GM06990 (cell line): ENCODE measurements around the gene KRTAP12-1.

ENCODE experiments used
- DNase-seq: peaks from one replicate; pipeline ENCODE4 v3.0.0-alpha.2; 2011; ENCODE audit not compliant: insufficient read length; ENCODE audit errors: extremely low read depth
- H3K27me3 ChIP-seq: replicated peaks from 2 replicates; pipeline ENCODE4 v1.6.0; 2011; ENCODE audit warnings: low read length; ENCODE audit not compliant: control insufficient read depth, insufficient read depth
- H3K36me3 ChIP-seq: 2 replicates; pipeline ENCODE4 v1.5.1; 2011; ENCODE audit warnings: low read length; ENCODE audit not compliant: control insufficient read depth, insufficient read depth
- H3K4me3 ChIP-seq: replicated peaks from 2 replicates; pipeline ENCODE4 v1.5.1; 2011; ENCODE audit warnings: low read depth, mild to moderate bottlenecking, control low read depth, low read length
- TF ChIP-seq, protein P1 (sequence below): IDR thresholded peaks from 2 replicates; pipeline ENCODE4 v1.5.1; 2011; ENCODE audit warnings: low read length, control low read depth, mild to moderate bottlenecking, inconsistent platforms; ENCODE audit not compliant: insufficient read depth, poor library complexity, severe bottlenecking

The KRTAP12-1 gene

DNA sequence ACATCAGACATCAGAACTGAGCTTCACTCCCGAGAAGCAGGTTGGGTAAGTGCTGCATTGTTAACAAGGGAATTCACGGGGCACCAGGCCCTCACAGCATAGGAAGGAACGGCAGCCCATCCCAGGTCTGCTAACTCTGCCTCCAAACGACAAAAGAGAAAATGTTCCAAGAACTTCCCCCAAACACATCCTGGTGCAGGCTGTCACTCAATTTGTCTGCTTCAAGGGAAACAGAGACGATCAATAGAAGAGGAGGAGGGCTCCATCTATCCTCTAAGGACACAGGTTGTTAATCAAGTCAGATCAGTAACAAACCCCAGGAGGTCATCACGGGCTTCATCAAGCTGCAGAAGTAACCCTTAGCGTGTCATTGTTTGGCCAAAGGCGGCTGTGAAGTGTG, 32.9 kb upstream of the KRTAP12-1 start:
- TF ChIP-seq, protein P1, sequence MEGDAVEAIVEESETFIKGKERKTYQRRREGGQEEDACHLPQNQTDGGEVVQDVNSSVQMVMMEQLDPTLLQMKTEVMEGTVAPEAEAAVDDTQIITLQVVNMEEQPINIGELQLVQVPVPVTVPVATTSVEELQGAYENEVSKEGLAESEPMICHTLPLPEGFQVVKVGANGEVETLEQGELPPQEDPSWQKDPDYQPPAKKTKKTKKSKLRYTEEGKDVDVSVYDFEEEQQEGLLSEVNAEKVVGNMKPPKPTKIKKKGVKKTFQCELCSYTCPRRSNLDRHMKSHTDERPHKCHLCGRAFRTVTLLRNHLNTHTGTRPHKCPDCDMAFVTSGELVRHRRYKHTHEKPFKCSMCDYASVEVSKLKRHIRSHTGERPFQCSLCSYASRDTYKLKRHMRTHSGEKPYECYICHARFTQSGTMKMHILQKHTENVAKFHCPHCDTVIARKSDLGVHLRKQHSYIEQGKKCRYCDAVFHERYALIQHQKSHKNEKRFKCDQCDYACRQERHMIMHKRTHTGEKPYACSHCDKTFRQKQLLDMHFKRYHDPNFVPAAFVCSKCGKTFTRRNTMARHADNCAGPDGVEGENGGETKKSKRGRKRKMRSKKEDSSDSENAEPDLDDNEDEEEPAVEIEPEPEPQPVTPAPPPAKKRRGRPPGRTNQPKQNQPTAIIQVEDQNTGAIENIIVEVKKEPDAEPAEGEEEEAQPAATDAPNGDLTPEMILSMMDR, result no peak
- no peaks in the 10 kb centered on the region; the same call in 1 of the 2 replicates for H3K27me3 ChIP-seq
- no peaks in the 10 kb centered on the region for H3K36me3 ChIP-seq
- no peak for DNase-seq
- H3K4me3 ChIP-seq, result no peak overlapping the region

DNA sequence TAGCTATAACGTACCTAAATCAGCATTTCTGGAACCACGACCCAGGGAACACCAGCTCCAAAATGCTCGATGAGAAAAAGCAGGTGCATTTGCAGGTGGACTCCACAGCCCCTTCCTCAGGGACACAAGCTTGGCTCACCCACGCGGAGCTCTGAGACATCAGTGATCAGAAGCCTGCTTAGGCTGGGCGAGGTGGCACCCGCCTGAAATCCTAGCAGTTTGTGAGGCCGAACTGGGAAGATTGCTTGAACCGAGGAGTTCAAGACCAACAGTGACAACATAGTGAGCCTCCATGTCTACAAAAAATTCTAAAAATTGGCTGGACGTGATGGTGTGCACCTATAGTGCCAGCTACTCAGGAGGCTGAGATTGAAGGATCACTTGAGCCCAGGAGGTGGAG, 31.9 kb upstream of the KRTAP12-1 start:
- TF ChIP-seq, protein P1, result no peak
- H3K4me3 ChIP-seq, result no peak overlapping the region
- DNase-seq, result no peak
- H3K36me3 ChIP-seq, result no peaks in the 10 kb centered on the region
- peaks cover 1% of the 10 kb centered on the region; the same call in 1 of the 2 replicates for H3K27me3 ChIP-seq

DNA sequence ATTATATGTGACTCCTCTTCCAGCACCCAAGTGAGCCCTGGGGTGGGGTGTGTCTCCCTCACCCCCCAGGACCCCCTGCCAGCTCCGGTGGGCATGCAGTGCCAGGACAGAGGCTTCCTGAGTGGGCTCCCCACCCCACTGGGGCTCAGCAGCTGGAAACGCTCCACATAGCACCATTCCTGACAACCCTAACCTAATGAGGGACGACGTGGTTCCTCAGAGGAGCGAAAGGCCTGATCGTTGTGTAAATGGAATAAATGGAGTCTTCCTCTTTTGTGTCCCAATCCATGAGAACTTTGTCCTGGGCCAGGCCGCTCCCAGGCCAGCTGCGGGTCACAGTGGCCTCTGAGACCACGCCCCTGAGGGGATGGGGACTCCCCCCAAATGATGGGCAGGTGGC, 31.2 kb upstream of the KRTAP12-1 start:
- Histone ChIP-seq H3K36me3 (no peaks in the 10 kb centered on the region), H3K27me3 (peaks cover 2% of the 10 kb centered on the region; the same call in 1 of the 2 replicates), H3K4me3 (no peak overlapping the region)
- TF ChIP-seq, protein P1, result no peak
- DNase-seq, result no peak

DNA sequence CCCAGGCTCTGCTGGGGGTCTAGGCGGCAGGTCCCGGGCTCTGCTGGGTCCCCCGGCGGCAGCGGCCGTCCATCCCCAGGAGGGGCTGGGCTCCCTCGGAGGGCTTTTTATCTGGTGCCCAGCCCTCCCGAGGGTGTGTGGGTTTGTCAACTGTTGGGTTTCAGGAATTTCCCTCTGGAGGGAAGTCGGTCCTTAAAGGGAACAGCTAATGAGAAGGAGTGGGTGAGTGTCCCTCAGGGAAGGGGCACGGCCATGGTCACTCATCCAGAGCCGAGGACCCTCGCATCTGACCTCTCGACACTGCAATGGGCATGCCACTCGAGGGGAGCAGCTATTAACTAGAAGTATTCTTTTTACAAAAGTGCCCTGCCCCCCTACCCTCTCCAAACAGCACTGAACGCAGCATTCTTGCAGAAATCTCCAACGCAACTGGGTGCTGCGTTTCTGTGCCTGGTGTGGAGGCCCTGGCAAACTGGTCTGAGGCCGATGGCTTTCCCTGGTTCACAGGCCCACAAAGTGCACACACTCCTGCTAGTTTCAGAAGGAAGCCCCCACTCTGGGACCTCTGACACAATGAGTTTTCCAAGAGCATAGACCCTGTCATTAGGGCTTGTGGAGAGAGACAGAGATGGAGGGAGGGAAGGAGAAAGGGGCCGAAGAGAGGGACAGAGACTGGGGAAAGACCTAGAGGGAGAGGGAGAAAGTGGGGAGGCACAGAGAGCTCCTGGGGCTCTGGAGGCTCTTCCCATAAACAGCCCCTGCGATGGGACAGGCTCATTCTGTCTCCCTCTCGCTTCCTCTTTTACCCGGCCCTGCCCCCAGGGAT, 30.5 kb upstream of the KRTAP12-1 start:
- no peak for DNase-seq
- peaks cover 2% of the 10 kb centered on the region; the same call in 1 of the 2 replicates for H3K27me3 ChIP-seq
- no peak overlapping the region for H3K4me3 ChIP-seq
- TF ChIP-seq, protein P1, result no peak
- no peaks in the 10 kb centered on the region for H3K36me3 ChIP-seq

DNA sequence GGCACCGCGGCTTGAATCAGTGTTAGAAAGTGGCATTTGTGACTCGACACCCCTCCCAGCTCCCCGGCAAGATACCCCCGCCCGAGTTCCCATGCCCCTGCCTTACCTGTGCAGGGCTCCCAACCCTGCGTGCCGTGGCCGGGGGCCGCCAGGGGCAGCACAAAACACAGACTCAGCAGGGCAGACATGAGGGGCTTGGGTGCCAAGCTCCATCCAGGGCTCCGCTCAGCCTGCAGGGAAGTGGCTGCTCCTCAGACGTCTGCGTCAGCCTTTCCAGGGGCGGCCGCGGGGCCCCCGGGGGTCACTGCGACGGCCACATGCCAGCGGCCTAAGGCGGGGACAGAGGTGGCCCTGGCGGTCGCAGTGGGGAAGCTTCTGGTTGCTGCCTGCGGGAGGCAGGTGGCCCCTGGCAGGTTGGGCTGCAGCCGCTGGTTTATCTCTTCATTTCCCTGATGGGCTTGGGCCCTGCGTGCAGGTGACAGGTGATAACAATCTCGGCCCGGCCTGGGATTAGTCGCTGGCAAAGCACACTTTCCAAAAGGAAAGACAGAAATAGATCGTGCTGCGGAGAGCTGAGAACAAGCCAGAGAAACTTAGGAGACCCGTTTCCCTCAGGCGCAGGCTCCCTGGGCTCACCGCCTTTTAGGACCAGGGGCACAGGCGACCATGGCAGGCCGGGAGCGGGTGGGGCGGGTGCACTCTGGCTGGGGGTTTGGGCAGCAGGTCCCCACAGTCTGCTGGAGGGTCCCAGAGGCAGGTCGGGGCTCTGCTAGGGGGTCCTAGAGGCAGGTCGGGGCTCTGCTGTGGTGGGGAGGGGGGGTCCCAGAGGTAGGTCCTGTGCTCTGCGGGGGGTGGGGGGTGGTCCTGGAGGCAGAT, 29.6 kb upstream of the KRTAP12-1 start, which contains the start of gene TSPEAR:
TSPEAR (minus strand) TSS at position 246 of the 876 bp plus-strand sequence; CDS start at position 188, 58 bp downstream.
- TF ChIP-seq, protein P1, result no peak
- H3K4me3 ChIP-seq, result no peak within 1 kb of the TSS
- DNase-seq, result no peak
- no peaks in the 10 kb centered on the region for H3K36me3 ChIP-seq
- peaks cover 2% of the 10 kb centered on the region; the same call in 1 of the 2 replicates for H3K27me3 ChIP-seq
